AG09319 (cell line): Measurements from ENCODE around the gene GOLPH3.

Experiments used
- DNase-seq: peaks from one replicate; pipeline ENCODE4 v3.0.0-alpha.2; 2010; ENCODE audit warnings: low read depth; ENCODE audit errors: extremely low read depth
- CTCF ChIP-seq: IDR thresholded peaks from 2 replicates; pipeline ENCODE4 v1.5.1; 2011; ENCODE audit warnings: low read depth, mild to moderate bottlenecking, inconsistent platforms, low read length, moderate library complexity

GOLPH3 gene

GRCh38 chr5:32102254-32102986 lies 71.7 kb downstream of the GOLPH3 start:
- DNase-seq = no peak
- no peak for TF ChIP-seq CTCF

- TF ChIP-seq CTCF = no peak
- no peak for DNase-seq
These were observed 73.3 kb downstream of the GOLPH3 start for GRCh38 chr5:32100691-32101302.

- peak; percentile 36 for DNase-seq
- TF ChIP-seq CTCF = no peak
These were observed 73.9 kb downstream of the GOLPH3 start for GRCh38 chr5:32100230-32100629.

GRCh38 chr5:32099486-32100035 lies 74.6 kb downstream of the GOLPH3 start:
- TF ChIP-seq CTCF = no peak
- no peak for DNase-seq

GRCh38 chr5:32098890-32099310 lies 75.2 kb downstream of the GOLPH3 start:
- no peak for TF ChIP-seq CTCF
- no peak for DNase-seq

- DNase-seq = no peak
- TF ChIP-seq CTCF = no peak
These were observed 75.8 kb downstream of the GOLPH3 start for GRCh38 chr5:32098291-32098690.

GRCh38 chr5:32096891-32097595 lies 77.1 kb downstream of the GOLPH3 start:
- no peak for DNase-seq
- no peak for TF ChIP-seq CTCF
